Neural cell (in vitro differentiated cells): ENCODE results near the gene IL12RB2. TPM values are rescaled to one million over a fixed set of nuclear protein-coding genes. Genes with fewer than 3 reads are reported as not detected.

ENCODE experiments used
- H2AFZ ChIP-seq: fragments of 200-600, 300-800 bp; sonication (generic), shearing (Covaris generic); 2 replicates; pipeline ENCODE4 v1.6.0; 2014; ENCODE audit warnings: low read depth, mild to moderate bottlenecking, antibody characterized with exemption, low read length, moderate library complexity
- H3F3A ChIP-seq: fragments of 200-600 bp; shearing (Covaris generic); 2 replicates; pipeline ENCODE4 v1.6.1; 2016; ENCODE audit warnings: mild to moderate bottlenecking, moderate library complexity, mixed read lengths, antibody characterized with exemption, low read length; ENCODE audit not compliant: insufficient read depth, poor library complexity, severe bottlenecking
- H3K27ac ChIP-seq: fragments of 200-600, 300-800 bp; sonication (generic), shearing (Covaris generic); 2 replicates; pipeline ENCODE4 v1.5.1; 2014; ENCODE audit warnings: mild to moderate bottlenecking, low read length, moderate library complexity
- H3K27me3 ChIP-seq: fragments of 300-800, 200-600 bp; sonication (generic), shearing (Covaris generic); 2 replicates; pipeline ENCODE4 v1.6.0; 2014; ENCODE audit warnings: mild to moderate bottlenecking, low read depth, low read length, moderate library complexity; ENCODE audit not compliant: insufficient read depth
- H3K36me3 ChIP-seq: fragments of 300-800, 200-600 bp; sonication (generic), shearing (Covaris generic); 2 replicates; pipeline ENCODE4 v1.5.1; 2014; ENCODE audit warnings: mild to moderate bottlenecking, antibody characterized with exemption, low read length, moderate library complexity; ENCODE audit not compliant: insufficient read depth
- H3K4me2 ChIP-seq: fragments of 300-800, 200-600 bp; sonication (generic), shearing (Covaris generic); 2 replicates; pipeline ENCODE4 v1.6.0; 2014; ENCODE audit warnings: mild to moderate bottlenecking, low read length
- H3K4me3 ChIP-seq: fragments of 300-800, 200-600 bp; sonication (generic), shearing (Covaris generic); 2 replicates; pipeline ENCODE4 v1.5.1; 2014; ENCODE audit warnings: mild to moderate bottlenecking, low read length, moderate library complexity
- H3K79me2 ChIP-seq: fragments of 200-600 bp; shearing (Covaris generic); replicated peaks from 2 replicates; pipeline ENCODE4 v1.6.0; 2014; ENCODE audit warnings: mild to moderate bottlenecking, low read length, moderate library complexity; ENCODE audit not compliant: insufficient read depth
- H3K9ac ChIP-seq: fragments of 300-800, 200-600 bp; sonication (generic), shearing (Covaris generic); 2 replicates; pipeline ENCODE4 v1.6.1; 2016; ENCODE audit warnings: mild to moderate bottlenecking, low read length, mixed read lengths
- H3K9me2 ChIP-seq: fragments of 200-600 bp; shearing (Covaris generic); 2 replicates; pipeline ENCODE4 v1.6.1; 2016; ENCODE audit warnings: mild to moderate bottlenecking, low read length, mixed read lengths; ENCODE audit not compliant: insufficient read depth
- H3K9me3 ChIP-seq: fragments of 200-600, 300-800 bp; sonication (generic), shearing (Covaris generic); 2 replicates; pipeline ENCODE4 v1.6.1; 2016; ENCODE audit warnings: mild to moderate bottlenecking, mixed run types, low read length, moderate library complexity, mixed read lengths
- H4K20me1 ChIP-seq: fragments of 200-600 bp; shearing (Covaris generic); 2 replicates; pipeline ENCODE4 v1.6.1; 2016; ENCODE audit warnings: mild to moderate bottlenecking, mixed run types; ENCODE audit not compliant: insufficient read depth
- EP300 ChIP-seq: fragments of 450-650 bp; conservative IDR thresholded peaks from 2 replicates; pipeline ENCODE4 v1.6.1; 2014; ENCODE audit warnings: antibody characterized with exemption, mild to moderate bottlenecking, moderate library complexity; ENCODE audit not compliant: poor library complexity, severe bottlenecking
- EZH2 ChIP-seq: fragments of 200-600, 300-800 bp; shearing (Covaris generic), sonication (generic); IDR thresholded peaks from 2 replicates; pipeline ENCODE4 v1.6.1; 2014; ENCODE audit warnings: antibody characterized with exemption, low read length, borderline replicate concordance, mild to moderate bottlenecking; ENCODE audit not compliant: insufficient read depth, poor library complexity, severe bottlenecking
- MXI1 ChIP-seq: fragments of 450-650 bp; conservative IDR thresholded peaks from 2 replicates; pipeline ENCODE4 v1.6.1; 2014; ENCODE audit warnings: antibody characterized with exemption, mild to moderate bottlenecking; ENCODE audit not compliant: poor library complexity, severe bottlenecking
- POLR2AphosphoS5 ChIP-seq: IDR thresholded peaks from 2 replicates; pipeline ENCODE4 v1.6.1; 2012
- RAD21 ChIP-seq: fragments of 450-650 bp; conservative IDR thresholded peaks from 2 replicates; pipeline ENCODE4 v1.6.1; 2014; ENCODE audit warnings: antibody characterized with exemption, mild to moderate bottlenecking, moderate library complexity
- REST ChIP-seq: IDR thresholded peaks from 2 replicates; pipeline ENCODE4 v1.6.1; 2012; ENCODE audit warnings: borderline replicate concordance
- SMC3 ChIP-seq: fragments of 450-650 bp; conservative IDR thresholded peaks from 2 replicates; pipeline ENCODE4 v1.6.1; 2014; ENCODE audit warnings: antibody characterized with exemption, mild to moderate bottlenecking, moderate library complexity; ENCODE audit not compliant: poor library complexity
- TAF1 ChIP-seq: IDR thresholded peaks from 2 replicates; pipeline ENCODE4 v1.6.1; 2012; ENCODE audit warnings: low read depth
- polyA plus RNA-seq: library from polyadenylated mRNA; depleted of rRNA; stranded (reverse); fragments of >200 nt; gene quantifications from 2 replicates; pipeline ENCODE4 v1.2.3, GENCODE V29; 2014
- TF ChIP-seq, protein P1 (sequence below): fragments of 450-650 bp; IDR thresholded peaks from 2 replicates; pipeline ENCODE4 v1.5.1; 2014; ENCODE audit warnings: antibody characterized with exemption, mild to moderate bottlenecking, moderate library complexity; ENCODE audit not compliant: poor library complexity, severe bottlenecking

Gene IL12RB2
- polyA plus RNA-seq, 1 donor from 2014 or later = not detected

DNA sequence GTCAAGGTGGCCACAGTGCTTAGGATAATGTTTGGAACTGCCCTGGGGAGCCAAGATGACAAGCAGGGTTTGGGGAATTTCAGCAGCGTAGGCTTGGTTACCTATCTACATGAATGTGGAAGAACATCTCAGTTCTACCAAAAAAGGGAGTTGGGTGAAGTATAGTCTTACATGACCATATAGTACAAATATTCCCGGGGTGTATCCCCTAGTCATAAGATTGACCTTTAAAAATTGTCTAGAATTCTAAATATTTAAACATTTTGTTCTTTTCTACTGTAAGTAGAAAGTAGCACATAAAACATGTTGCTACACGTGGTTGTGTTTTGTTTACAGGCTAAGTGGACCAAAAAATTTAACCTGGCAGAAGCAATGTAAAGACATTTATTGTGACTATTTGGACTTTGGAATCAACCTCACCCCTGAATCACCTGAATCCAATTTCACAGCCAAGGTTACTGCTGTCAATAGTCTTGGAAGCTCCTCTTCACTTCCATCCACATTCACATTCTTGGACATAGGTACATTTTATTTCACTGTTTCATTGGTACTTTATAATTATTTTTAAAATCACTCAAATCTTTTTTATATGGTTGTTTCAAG lies 20.3 kb downstream of the IL12RB2 start:
- no peak overlapping the region for H3K4me3 ChIP-seq
- H3K27me3 ChIP-seq = no peaks in the 10 kb centered on the region
- no peak overlapping the region for H2AFZ ChIP-seq
- H3K9me2 ChIP-seq = no peaks in the 10 kb centered on the region
- H3K9me3 ChIP-seq = no peaks in the 10 kb centered on the region
- H3K9ac ChIP-seq = no peak overlapping the region
- no peaks in the 10 kb centered on the region for H3F3A ChIP-seq
- H3K27ac ChIP-seq = no peak overlapping the region
- no peaks in the 10 kb centered on the region for H3K79me2 ChIP-seq
- no peaks in the 10 kb centered on the region for H3K36me3 ChIP-seq
- TF ChIP-seq EP300 (no peak), REST (no peak), POLR2AphosphoS5 (no peak)
- no peak overlapping the region for H3K4me2 ChIP-seq
- H4K20me1 ChIP-seq = no peaks in the 10 kb centered on the region

DNA sequence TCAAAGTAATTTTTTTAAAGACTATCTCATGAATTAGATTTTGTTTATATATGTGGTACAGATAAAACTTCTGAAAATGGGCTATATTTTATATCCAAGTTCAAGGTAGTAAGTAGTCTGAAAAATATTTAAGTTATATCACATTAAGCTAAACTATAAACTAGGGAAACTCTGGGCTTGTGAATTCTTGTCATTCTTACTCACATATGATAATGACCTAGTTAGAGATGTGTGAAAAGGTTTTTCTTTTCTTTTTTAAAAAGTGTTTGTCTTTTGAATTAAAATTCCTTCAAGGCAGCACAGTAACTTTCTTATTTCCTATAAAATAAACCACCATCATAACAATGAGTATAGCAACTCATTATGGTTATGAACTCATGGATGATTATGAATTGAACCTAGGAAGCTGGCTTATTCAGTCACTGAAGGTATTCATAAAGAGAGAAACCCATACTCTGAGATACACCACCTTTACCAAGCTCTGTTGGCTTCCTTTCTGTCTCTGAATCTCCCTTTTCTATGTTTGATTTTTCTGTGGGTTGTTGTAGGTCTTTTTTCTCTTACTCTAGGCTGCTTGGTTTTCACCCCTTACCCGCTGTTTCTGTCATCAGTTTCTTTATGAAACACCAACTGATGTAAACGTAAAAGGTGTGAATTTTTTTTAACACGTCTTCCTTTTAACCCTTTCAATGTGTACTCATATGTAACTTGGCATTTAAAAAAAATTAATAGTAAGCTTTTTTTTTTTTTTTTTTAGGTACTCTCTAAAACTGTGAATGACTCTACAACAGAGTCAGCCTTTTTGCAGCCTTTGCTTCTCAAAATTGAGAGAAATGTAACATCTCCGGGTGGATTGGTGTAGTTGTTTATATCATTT lies 25.2 kb downstream of the IL12RB2 start:
- Histone ChIP-seq H3K27ac (no peak overlapping the region), H3K9me2 (no peaks in the 10 kb centered on the region), H3F3A (no peaks in the 10 kb centered on the region), H2AFZ (no peak overlapping the region), H3K4me2 (no peak overlapping the region), H3K4me3 (no peak overlapping the region), H3K9me3 (no peaks in the 10 kb centered on the region), H3K9ac (no peak overlapping the region), H3K36me3 (no peaks in the 10 kb centered on the region), H3K27me3 (no peaks in the 10 kb centered on the region), H3K79me2 (no peaks in the 10 kb centered on the region), H4K20me1 (no peaks in the 10 kb centered on the region)
- TF ChIP-seq EZH2 (no peak), RAD21 (no peak), EP300 (no peak), TAF1 (no peak), POLR2AphosphoS5 (no peak), MXI1 (no peak), SMC3 (no peak), REST (no peak)
- TF ChIP-seq, protein P1, sequence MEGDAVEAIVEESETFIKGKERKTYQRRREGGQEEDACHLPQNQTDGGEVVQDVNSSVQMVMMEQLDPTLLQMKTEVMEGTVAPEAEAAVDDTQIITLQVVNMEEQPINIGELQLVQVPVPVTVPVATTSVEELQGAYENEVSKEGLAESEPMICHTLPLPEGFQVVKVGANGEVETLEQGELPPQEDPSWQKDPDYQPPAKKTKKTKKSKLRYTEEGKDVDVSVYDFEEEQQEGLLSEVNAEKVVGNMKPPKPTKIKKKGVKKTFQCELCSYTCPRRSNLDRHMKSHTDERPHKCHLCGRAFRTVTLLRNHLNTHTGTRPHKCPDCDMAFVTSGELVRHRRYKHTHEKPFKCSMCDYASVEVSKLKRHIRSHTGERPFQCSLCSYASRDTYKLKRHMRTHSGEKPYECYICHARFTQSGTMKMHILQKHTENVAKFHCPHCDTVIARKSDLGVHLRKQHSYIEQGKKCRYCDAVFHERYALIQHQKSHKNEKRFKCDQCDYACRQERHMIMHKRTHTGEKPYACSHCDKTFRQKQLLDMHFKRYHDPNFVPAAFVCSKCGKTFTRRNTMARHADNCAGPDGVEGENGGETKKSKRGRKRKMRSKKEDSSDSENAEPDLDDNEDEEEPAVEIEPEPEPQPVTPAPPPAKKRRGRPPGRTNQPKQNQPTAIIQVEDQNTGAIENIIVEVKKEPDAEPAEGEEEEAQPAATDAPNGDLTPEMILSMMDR = no peak
